DND-41 (cell line): ENCODE measurements around the gene ADRB2.

ENCODE experiments used
- ATAC-seq: fragments of 200-7000 bp; cut with Tn5 transposase; 3 replicates; pipeline ENCODE4 v1.9.1; 2021; ENCODE audit warnings: low read depth; ENCODE audit not compliant: insufficient read depth
- DNase-seq: peaks from one replicate; pipeline ENCODE4 v3.0.0-alpha.2; 2020
- H2AFZ ChIP-seq: 2 replicates; pipeline ENCODE4 v1.6.0; 2012; ENCODE audit warnings: low read depth, low read length
- H3K27ac ChIP-seq: 2 replicates; pipeline ENCODE4 v1.5.1; 2012; ENCODE audit warnings: low read length, inconsistent platforms
- H3K27me3 ChIP-seq: fragments of 200-600 bp; sonication (generic); 2 replicates; pipeline ENCODE4 v1.6.0; 2012; ENCODE audit warnings: low read length, mild to moderate bottlenecking, inconsistent platforms; ENCODE audit not compliant: insufficient read depth, poor library complexity
- H3K36me3 ChIP-seq: 2 replicates; pipeline ENCODE4 v1.5.1; 2012; ENCODE audit warnings: low read length, inconsistent platforms; ENCODE audit not compliant: insufficient read depth
- H3K4me1 ChIP-seq: 2 replicates; pipeline ENCODE4 v1.5.1; 2012; ENCODE audit warnings: mild to moderate bottlenecking, low read length; ENCODE audit not compliant: insufficient read depth
- H3K4me2 ChIP-seq: 2 replicates; pipeline ENCODE4 v1.6.0; 2012; ENCODE audit warnings: mild to moderate bottlenecking, moderate library complexity, low read length, inconsistent platforms; ENCODE audit not compliant: insufficient read depth
- H3K4me3 ChIP-seq, 2 experiments: fragments of 200-600 bp in 1 of 2; shearing (Covaris generic) in 1 of 2; 2 replicates each; pipeline ENCODE4 v1.5.1; 2012 to 2016; ENCODE audit warnings: inconsistent platforms in 2 of 2, low read length in 2 of 2, mild to moderate bottlenecking in 2 of 2, low read depth in 1 of 2, moderate library complexity in 1 of 2
- H3K79me2 ChIP-seq: 2 replicates; pipeline ENCODE4 v1.6.0; 2012; ENCODE audit warnings: low read length, inconsistent platforms; ENCODE audit not compliant: insufficient read depth
- H3K9ac ChIP-seq: 2 replicates; pipeline ENCODE4 v1.6.0; 2012; ENCODE audit warnings: low read depth, mild to moderate bottlenecking, inconsistent platforms, low read length, moderate library complexity
- H3K9me3 ChIP-seq: 2 replicates; pipeline ENCODE4 v1.5.1; 2012; ENCODE audit warnings: low read length, moderate library complexity, mild to moderate bottlenecking, inconsistent platforms; ENCODE audit not compliant: insufficient read depth, severe bottlenecking
- H4K20me1 ChIP-seq: 2 replicates; pipeline ENCODE4 v1.6.0; 2012; ENCODE audit warnings: low read length; ENCODE audit not compliant: insufficient read depth
- EZH2 ChIP-seq: IDR thresholded peaks from 3 replicates; pipeline ENCODE4 v1.6.1; 2012; ENCODE audit warnings: borderline replicate concordance, low read depth, mild to moderate bottlenecking, moderate library complexity, low read length, inconsistent platforms; ENCODE audit not compliant: severe bottlenecking
- TF ChIP-seq, protein P1 (sequence below): IDR thresholded peaks from 2 replicates; pipeline ENCODE4 v1.5.1; 2012; ENCODE audit warnings: borderline replicate concordance, low read length, moderate library complexity, mild to moderate bottlenecking; ENCODE audit not compliant: poor library complexity, severe bottlenecking; ENCODE audit errors: extremely low read depth

Gene ADRB2

DNA sequence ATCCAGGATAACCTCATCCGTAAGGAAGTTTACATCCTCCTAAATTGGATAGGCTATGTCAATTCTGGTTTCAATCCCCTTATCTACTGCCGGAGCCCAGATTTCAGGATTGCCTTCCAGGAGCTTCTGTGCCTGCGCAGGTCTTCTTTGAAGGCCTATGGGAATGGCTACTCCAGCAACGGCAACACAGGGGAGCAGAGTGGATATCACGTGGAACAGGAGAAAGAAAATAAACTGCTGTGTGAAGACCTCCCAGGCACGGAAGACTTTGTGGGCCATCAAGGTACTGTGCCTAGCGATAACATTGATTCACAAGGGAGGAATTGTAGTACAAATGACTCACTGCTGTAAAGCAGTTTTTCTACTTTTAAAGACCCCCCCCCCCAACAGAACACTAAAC is 1.3 kb downstream of the ADRB2 start:
- H2AFZ ChIP-seq: no peak overlapping the region
- DNase-seq: no peak
- H3K4me1 ChIP-seq: no peaks in the 10 kb centered on the region
- H3K4me3 ChIP-seq: no peak overlapping the region
- no peak overlapping the region for H3K27ac ChIP-seq
- ATAC-seq: no peak
- H3K9ac ChIP-seq: no peak overlapping the region
- no peaks in the 10 kb centered on the region for H3K9me3 ChIP-seq
- no peaks in the 10 kb centered on the region for H4K20me1 ChIP-seq
- H3K27me3 ChIP-seq: peaks cover 3% of the 10 kb centered on the region
- no peaks in the 10 kb centered on the region for H3K79me2 ChIP-seq
- no peaks in the 10 kb centered on the region for H3K36me3 ChIP-seq
- TF ChIP-seq EZH2: no peak
- TF ChIP-seq, protein P1, sequence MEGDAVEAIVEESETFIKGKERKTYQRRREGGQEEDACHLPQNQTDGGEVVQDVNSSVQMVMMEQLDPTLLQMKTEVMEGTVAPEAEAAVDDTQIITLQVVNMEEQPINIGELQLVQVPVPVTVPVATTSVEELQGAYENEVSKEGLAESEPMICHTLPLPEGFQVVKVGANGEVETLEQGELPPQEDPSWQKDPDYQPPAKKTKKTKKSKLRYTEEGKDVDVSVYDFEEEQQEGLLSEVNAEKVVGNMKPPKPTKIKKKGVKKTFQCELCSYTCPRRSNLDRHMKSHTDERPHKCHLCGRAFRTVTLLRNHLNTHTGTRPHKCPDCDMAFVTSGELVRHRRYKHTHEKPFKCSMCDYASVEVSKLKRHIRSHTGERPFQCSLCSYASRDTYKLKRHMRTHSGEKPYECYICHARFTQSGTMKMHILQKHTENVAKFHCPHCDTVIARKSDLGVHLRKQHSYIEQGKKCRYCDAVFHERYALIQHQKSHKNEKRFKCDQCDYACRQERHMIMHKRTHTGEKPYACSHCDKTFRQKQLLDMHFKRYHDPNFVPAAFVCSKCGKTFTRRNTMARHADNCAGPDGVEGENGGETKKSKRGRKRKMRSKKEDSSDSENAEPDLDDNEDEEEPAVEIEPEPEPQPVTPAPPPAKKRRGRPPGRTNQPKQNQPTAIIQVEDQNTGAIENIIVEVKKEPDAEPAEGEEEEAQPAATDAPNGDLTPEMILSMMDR: no peak
- no peak overlapping the region for H3K4me2 ChIP-seq

GRCh38 chr5:148828511-148829247 is 2.3 kb downstream of the ADRB2 start:
- Histone ChIP-seq H3K27me3 (peaks cover 6% of the 10 kb centered on the region), H3K79me2 (no peaks in the 10 kb centered on the region), H4K20me1 (no peaks in the 10 kb centered on the region), H3K4me3 (no peak overlapping the region), H3K4me1 (no peaks in the 10 kb centered on the region), H3K27ac (no peak overlapping the region), H2AFZ (no peak overlapping the region), H3K9me3 (no peaks in the 10 kb centered on the region), H3K4me2 (no peak overlapping the region), H3K36me3 (no peaks in the 10 kb centered on the region), H3K9ac (no peak overlapping the region)
- DNase-seq (no peak), ATAC-seq (no peak)
- no peak for TF ChIP-seq EZH2
- TF ChIP-seq, protein P1: no peak

GRCh38 chr5:148829248-148829594 is 2.8 kb downstream of the ADRB2 start:
- TF ChIP-seq, protein P1: no peak
- TF ChIP-seq EZH2: no peak
- no peaks in the 10 kb centered on the region for H3K36me3 ChIP-seq
- H3K79me2 ChIP-seq: no peaks in the 10 kb centered on the region
- H3K27me3 ChIP-seq: peaks cover 6% of the 10 kb centered on the region
- no peaks in the 10 kb centered on the region for H3K9me3 ChIP-seq
- no peak overlapping the region for H3K27ac ChIP-seq
- no peak overlapping the region for H2AFZ ChIP-seq
- no peak overlapping the region for H3K9ac ChIP-seq
- no peak overlapping the region for H3K4me2 ChIP-seq
- no peaks in the 10 kb centered on the region for H4K20me1 ChIP-seq
- H3K4me3 ChIP-seq: no peak overlapping the region
- DNase-seq (no peak), ATAC-seq (no peak)
- no peaks in the 10 kb centered on the region for H3K4me1 ChIP-seq
